SK-MEL-5 (cell line): Measurements from ENCODE around the gene LASP1. TPM values are rescaled to one million over a fixed set of nuclear protein-coding genes. Genes with fewer than 3 reads are reported as not detected.

Source experiments
- DNase-seq: peaks from one replicate; pipeline ENCODE4 v3.0.0-alpha.2; 2016; ENCODE audit warnings: low read depth, low spot score
- in situ Hi-C: cut with HindIII; loops from 2 replicates; pipeline ENCODE4 v1.10.0; 2016; ENCODE audit warnings: low sequenced_read_pairs, high pct_unique_total_duplicates, low pct_unique_long_range_greater_than_20kb
- total RNA-seq: library from RNA; depleted of rRNA; stranded (reverse); fragments of >200 nt; shearing (Covaris generic); gene quantifications from 2 replicates; pipeline ENCODE4 v1.2.3, GENCODE V29; 2014

LASP1 gene
- total RNA-seq, 1 experiment from 2014 or later = 16.8 TPM

GRCh38 chr17:38881600-38882191 is 11.8 kb downstream of the LASP1 start:
- in situ Hi-C loops = no loop called here
- DNase-seq = peak; percentile 68

GRCh38 chr17:38882870-38883269 is 13.0 kb downstream of the LASP1 start:
- in situ Hi-C loops = no loop called here
- no peak for DNase-seq

GRCh38 chr17:38883592-38884526 is 14.0 kb downstream of the LASP1 start:
- in situ Hi-C loops = no loop called here
- peak; percentile 95 for DNase-seq

- in situ Hi-C loops = no loop called here
- no peak for DNase-seq
Observed at GRCh38 chr17:38885044-38885727, 15.3 kb downstream of the LASP1 start.

- no peak for DNase-seq
- in situ Hi-C loops = no loop called here
Observed at GRCh38 chr17:38885728-38886642, 16.1 kb downstream of the LASP1 start.

GRCh38 chr17:38886643-38887010 is 16.8 kb downstream of the LASP1 start:
- in situ Hi-C loops = no loop called here
- DNase-seq = no peak

- DNase-seq = no peak
- in situ Hi-C loops = no loop called here
Observed at GRCh38 chr17:38888842-38889241, 19.0 kb downstream of the LASP1 start.

GRCh38 chr17:38889745-38890409 is 20.0 kb downstream of the LASP1 start:
- no peak for DNase-seq
- in situ Hi-C loops = no loop called here

- no peak for DNase-seq
- in situ Hi-C loops = no loop called here
Observed at GRCh38 chr17:38890410-38890746, 20.5 kb downstream of the LASP1 start.

- in situ Hi-C loops = no loop called here
- DNase-seq = no peak
Observed at GRCh38 chr17:38891441-38891840, 21.6 kb downstream of the LASP1 start.

GRCh38 chr17:38892083-38892482 is 22.2 kb downstream of the LASP1 start:
- no peak for DNase-seq
- in situ Hi-C loops = no loop called here

- in situ Hi-C loops = no loop called here
- DNase-seq = no peak
Observed at GRCh38 chr17:38892620-38893019, 22.8 kb downstream of the LASP1 start.

- in situ Hi-C loops = no loop called here
- DNase-seq = no peak
Observed at GRCh38 chr17:38893113-38893512, 23.3 kb downstream of the LASP1 start.

- in situ Hi-C loops = no loop called here
- DNase-seq = no peak
Observed at GRCh38 chr17:38893607-38894006, 23.7 kb downstream of the LASP1 start.

GRCh38 chr17:38894276-38894675 is 24.4 kb downstream of the LASP1 start:
- in situ Hi-C loops = no loop called here
- no peak for DNase-seq

- DNase-seq = no peak
- in situ Hi-C loops = no loop called here
Observed at GRCh38 chr17:38896346-38896954, 26.6 kb downstream of the LASP1 start.

- in situ Hi-C loops = no loop called here
- DNase-seq = no peak
Observed at GRCh38 chr17:38897176-38897575, 27.3 kb downstream of the LASP1 start.
